Stimulated activated CD8-positive, alpha-beta memory T cell treated with anti-CD3 and anti-CD28 coated beads, Interleukin-4, amount 100 ng/mL, for 1 hour (primary cell): ENCODE data around the gene MESP1.
A peak's percentile ranks its signal among the peaks of the same experiment; 100 is the strongest.

Experiments
- DNase-seq, 2 donors: peaks; one replicate each; pipeline ENCODE4 v3.0.0-alpha.2; 2020; ENCODE audit warnings: low read depth in 2 of 2, low spot score in 1 of 2

The MESP1 gene

GRCh38 chr15:89781055-89781454, 30.0 kb upstream of the MESP1 start:
- DNase-seq, result no peak

GRCh38 chr15:89780601-89781000, 29.6 kb upstream of the MESP1 start:
- no peak for DNase-seq

- no peak for DNase-seq
Measured at GRCh38 chr15:89778861-89779260, 27.8 kb upstream of the MESP1 start.

GRCh38 chr15:89777782-89778380, 26.8 kb upstream of the MESP1 start:
- DNase-seq, result no peak

GRCh38 chr15:89777073-89777751, 26.2 kb upstream of the MESP1 start:
- no peak for DNase-seq

- peak in 1 of 2 donors; percentile 3 for DNase-seq
Measured at GRCh38 chr15:89776274-89777072, 25.4 kb upstream of the MESP1 start, which contains the start of gene MESP2. Gene MESP2 (plus strand): TSS chr15:89776332. CDS start chr15:89776358, 26 bp downstream.

GRCh38 chr15:89775815-89776214, 24.8 kb upstream of the MESP1 start:
- no peak for DNase-seq

GRCh38 chr15:89774492-89774891, 23.4 kb upstream of the MESP1 start:
- DNase-seq, result no peak

- DNase-seq, result no peak
Measured at GRCh38 chr15:89772932-89773583, 22.0 kb upstream of the MESP1 start.

- no peak for DNase-seq
Measured at GRCh38 chr15:89770041-89770440, 19.0 kb upstream of the MESP1 start.

- no peak for DNase-seq
Measured at GRCh38 chr15:89769366-89769765, 18.3 kb upstream of the MESP1 start.

GRCh38 chr15:89768071-89768500, 17.0 kb upstream of the MESP1 start:
- no peak for DNase-seq

GRCh38 chr15:89767411-89767915, 16.4 kb upstream of the MESP1 start:
- no peak for DNase-seq

GRCh38 chr15:89766357-89767311, 15.6 kb upstream of the MESP1 start:
- no peak for DNase-seq

GRCh38 chr15:89765694-89766093, 14.6 kb upstream of the MESP1 start:
- DNase-seq, result no peak

- no peak for DNase-seq
Measured at GRCh38 chr15:89761929-89762328, 10.9 kb upstream of the MESP1 start.

- no peak for DNase-seq
Measured at GRCh38 chr15:89761009-89761831, 10.2 kb upstream of the MESP1 start.

- DNase-seq, result peak; percentile 36 to 37
Measured at GRCh38 chr15:89760303-89761008, 9.4 kb upstream of the MESP1 start.

- DNase-seq, result no peak
Measured at GRCh38 chr15:89759835-89760234, 8.8 kb upstream of the MESP1 start.
